Stimulated activated CD8-positive, alpha-beta memory T cell treated with anti-CD3 and anti-CD28 coated beads, Interleukin-12 subunit alpha, Interleukin-12 subunit beta, amount 100 ng/mL, for 4 hours (primary cell): Measurements from ENCODE around the gene RXFP2.
A peak's percentile ranks its signal among the peaks of the same experiment; 100 is the strongest.

Experiments
- DNase-seq: peaks from one replicate; pipeline ENCODE4 v3.0.0-alpha.2; 2020; ENCODE audit warnings: low read depth

The RXFP2 gene

DNA sequence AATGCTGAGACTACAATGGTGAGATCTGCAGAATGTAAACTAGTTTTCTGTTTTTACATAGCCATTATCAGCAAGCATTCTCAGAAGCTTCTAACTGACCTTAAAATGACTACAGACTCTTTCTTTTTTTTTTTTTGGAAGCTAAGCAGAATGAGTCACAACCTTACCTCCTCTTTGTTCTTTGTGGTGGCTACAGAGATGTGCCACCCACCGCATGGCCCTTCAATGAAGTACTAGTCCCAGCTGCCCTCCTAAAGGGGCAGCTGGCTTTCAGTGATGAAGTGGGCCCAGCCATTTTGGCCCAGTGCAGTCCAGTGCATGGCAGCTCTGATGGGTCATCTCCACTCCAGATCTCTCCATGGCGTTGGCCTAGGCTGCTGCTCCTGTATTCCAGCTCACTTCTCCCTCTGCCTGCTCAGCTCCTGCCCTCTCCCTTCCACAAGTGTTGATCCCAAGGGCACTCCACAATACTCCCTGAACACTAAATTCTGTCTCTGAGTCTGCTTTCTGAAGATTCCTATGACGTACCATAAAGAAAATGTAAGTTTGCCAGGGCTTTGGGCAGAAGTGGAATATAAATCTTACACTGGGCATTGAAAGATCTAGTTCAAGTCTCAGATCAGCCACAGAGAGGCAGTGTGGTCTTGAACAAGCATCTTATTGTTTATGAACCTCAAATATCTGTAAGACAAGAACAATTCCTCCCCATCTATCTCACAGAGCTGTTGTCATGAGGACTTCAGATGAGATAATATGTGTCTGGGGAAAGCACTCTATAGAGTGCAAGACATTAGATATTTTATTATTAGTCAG, 85.6 kb downstream of the RXFP2 start:
- no peak for DNase-seq

GRCh38 chr13:31826521-31826920, 87.2 kb downstream of the RXFP2 start:
- DNase-seq, result no peak

DNA sequence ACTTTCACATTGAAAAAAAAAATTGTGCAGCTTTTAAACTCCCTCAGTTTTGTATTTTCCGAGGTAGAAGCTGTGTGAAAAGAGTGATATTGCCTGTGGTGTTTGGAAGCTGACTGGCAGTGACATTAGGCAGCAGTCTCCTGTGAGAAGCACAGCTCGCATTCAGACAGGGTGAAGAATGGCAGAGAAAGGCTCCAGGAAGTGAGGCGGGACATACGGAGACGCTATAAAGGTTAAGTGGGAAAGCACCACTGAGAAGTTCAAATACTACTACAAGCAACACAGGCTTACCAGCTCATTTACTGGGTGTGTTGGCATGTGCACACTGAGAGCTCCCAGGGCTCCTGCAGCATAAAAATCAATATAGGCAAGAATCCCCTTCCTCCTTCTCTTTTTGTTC, 88.4 kb downstream of the RXFP2 start:
- DNase-seq, result no peak

DNA sequence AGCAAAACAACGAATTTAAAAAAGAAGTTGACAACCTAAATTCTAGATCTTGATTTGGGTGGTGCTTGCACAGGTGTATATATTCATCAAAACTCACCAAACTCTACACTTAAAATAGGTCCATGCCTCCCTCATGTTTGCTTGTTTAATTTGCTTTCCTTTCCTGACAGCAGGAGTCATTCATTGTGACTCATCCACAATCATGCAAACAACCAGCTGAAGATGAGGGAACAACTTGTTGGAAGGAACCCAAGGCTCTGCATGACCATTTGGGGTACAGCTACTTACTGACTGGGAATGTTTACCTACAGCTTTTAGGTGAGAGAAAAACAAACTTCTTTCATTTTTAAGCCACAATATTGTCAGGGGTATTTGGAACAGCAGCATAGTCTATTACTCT, 96.6 kb downstream of the RXFP2 start:
- DNase-seq, result no peak

DNA sequence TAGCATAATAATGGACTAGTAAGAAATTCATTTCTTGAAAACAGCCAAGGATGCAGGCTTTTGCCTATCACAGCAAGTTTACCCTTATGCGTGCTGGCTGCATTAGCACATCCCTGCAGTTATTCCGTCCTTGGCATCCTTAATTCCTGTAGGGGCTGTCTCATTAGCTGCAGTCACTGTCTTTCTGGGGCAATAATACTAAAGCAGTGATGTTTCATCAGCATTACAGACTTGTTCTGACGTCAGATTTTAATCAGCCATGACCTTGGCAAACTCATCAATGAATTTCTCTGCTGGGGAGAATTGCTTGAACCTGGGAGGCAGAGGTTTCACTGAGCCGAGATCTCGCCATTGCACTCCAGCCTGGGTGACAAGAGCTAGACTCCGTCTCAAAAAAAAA, 103.7 kb downstream of the RXFP2 start:
- no peak for DNase-seq

DNA sequence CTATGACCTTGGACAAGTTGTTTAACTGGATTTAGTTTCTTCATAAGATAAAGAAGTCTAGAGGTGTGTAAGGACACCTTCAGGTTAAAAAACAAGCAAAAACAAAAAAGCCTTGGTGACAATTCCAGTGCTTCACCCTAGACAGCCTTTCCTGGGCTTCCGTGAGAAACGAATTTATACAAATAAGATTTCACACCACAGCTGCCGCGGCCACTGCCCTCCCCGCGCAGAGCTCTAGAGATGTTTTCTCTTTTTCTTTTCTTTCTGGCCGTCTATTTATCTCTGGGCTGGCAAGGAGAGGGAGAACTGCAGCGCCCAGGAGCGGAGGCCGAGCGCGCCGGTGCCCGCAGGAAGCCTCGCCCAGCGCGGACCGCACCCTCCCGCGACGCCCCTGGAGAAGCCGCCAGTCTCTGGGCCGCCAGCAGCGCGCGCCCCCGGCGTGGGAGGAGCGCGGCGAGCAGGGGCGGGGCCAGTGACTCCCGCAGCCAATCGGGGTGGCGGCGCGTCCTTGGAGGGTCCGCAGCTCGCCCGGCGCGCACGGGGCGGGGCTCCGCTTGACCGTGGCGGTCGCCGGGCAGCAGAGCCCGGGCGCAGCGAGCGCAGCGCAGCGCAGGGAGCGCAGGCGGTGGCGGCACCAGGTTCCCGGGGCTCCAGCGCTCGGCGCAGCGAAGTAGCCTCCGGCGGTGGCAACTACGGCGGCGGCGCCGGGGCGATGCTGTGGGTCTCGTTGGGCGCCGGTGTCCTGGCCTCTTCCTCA, 107.0 kb downstream of the RXFP2 start:
- peak; percentile 51 for DNase-seq

GRCh38 chr13:31846961-31847752, 107.8 kb downstream of the RXFP2 start:
- DNase-seq, result no peak

DNA sequence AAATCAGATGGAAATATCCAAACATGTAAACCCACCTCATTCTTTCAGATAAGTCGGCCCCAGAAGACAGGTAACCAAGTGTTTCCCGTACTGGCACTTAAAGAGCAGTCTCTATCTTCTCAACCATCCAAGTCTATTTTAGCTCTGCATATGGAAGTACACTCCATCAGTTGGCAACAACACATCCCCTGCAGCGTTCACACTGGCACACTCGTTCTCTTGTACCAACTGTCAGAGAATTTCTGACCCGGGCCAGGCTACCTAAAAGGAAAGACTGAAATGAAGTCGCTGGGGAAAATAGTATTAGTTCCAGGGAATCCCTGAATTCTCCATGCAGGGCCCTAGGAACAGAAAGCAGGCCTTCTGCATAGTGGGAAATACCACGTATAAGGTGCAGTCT, 109.3 kb downstream of the RXFP2 start:
- no peak for DNase-seq

DNA sequence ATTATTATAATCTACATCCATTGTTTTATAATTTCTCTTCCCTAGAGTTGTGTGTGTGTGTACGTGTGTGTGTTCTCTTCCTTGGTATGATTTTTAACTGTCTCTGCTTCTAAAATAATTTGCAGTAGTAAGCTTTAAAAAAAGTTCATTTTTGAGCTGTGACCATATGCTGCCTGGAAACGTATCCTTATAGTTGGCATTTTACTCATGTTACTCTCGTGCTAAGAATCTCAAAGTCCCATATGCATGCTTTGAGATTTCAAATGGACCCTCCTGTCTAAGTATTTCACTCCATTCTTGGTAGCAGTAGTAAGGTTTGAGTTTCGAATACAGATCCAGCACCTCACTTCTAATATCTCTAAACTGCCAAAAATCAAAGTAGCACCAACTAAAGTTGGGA, 109.9 kb downstream of the RXFP2 start:
- DNase-seq, result no peak

DNA sequence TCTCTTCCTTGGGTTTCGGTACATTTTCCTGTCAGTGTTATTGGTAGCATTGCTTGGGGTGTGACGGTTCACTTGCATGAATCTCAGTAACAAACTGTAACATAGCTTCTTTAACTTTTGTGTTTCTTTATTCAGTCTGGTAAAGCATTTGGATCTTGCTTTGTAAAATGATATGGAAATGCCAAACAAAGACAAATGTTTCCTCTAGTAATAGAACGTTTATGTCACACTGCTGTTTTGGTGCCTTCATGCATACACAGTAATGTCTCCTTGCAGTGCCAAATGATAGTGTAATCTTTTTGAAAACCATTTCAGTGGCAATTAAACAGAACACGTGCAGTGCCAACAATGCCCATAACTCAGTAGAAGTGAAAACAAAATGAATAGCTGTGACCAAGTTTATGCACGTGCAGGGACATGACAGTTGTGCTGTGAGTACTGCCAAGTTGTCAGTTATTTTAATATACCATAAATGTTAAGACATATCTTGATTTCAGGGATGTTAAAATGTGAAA, 110.8 kb downstream of the RXFP2 start:
- DNase-seq, result no peak

GRCh38 chr13:31851216-31851615, 111.9 kb downstream of the RXFP2 start:
- no peak for DNase-seq
